Fibroblast of lung (primary cell): Measurements from ENCODE around the gene TMEM41A. TPM values are rescaled to one million over a fixed set of nuclear protein-coding genes. Genes with fewer than 3 reads are reported as not detected.

ENCODE experiments used
- DNase-seq, 2 donors: peaks; one replicate each; pipeline versions ENCODE4 v3.0.0 to v3.0.0-alpha.2; 2010; ENCODE audit warnings: low read depth in 2 of 2
- H2AFZ ChIP-seq: 2 replicates; pipeline ENCODE4 v1.5.1; 2012; ENCODE audit warnings: low read length, control low read depth, inconsistent platforms
- H3K27ac ChIP-seq: 2 replicates; pipeline ENCODE4 v1.5.1; 2011; ENCODE audit warnings: low read length, control low read depth; ENCODE audit not compliant: insufficient read depth
- H3K27me3 ChIP-seq: 2 replicates; pipeline ENCODE4 v1.5.1; 2011; ENCODE audit warnings: mild to moderate bottlenecking, low read length; ENCODE audit not compliant: control insufficient read depth, insufficient read depth
- H3K36me3 ChIP-seq: 2 replicates; pipeline ENCODE4 v1.5.1; 2011; ENCODE audit warnings: low read length; ENCODE audit not compliant: control insufficient read depth, insufficient read depth
- H3K4me1 ChIP-seq: 2 replicates; pipeline ENCODE4 v1.5.1; 2011; ENCODE audit warnings: low read length; ENCODE audit not compliant: control insufficient read depth, insufficient read depth; ENCODE audit errors: extremely low read depth
- H3K4me2 ChIP-seq: 2 replicates; pipeline ENCODE4 v1.5.1; 2011; ENCODE audit warnings: low read length, control low read depth; ENCODE audit not compliant: insufficient read depth; ENCODE audit errors: extremely low read depth
- H3K4me3 ChIP-seq, 4 experiments: fragments of 200-600 bp in 1 of 4; sonication (generic) in 1 of 4; replicated peaks in 1 of 4; 2 replicates each; pipeline ENCODE4 v1.5.1; 2011 to 2016; ENCODE audit warnings: low read length in 4 of 4, low read depth in 3 of 4, mild to moderate bottlenecking in 3 of 4, control low read depth in 2 of 4, inconsistent platforms in 1 of 4, mixed read lengths in 1 of 4; ENCODE audit not compliant: insufficient read depth in 1 of 4; ENCODE audit errors: control extremely low read depth in 1 of 4
- H3K79me2 ChIP-seq: 2 replicates; pipeline ENCODE4 v1.5.1; 2012; ENCODE audit warnings: mild to moderate bottlenecking, low read length, inconsistent platforms; ENCODE audit not compliant: control insufficient read depth, insufficient read depth
- H3K9ac ChIP-seq: 2 replicates; pipeline ENCODE4 v1.5.1; 2011; ENCODE audit warnings: mild to moderate bottlenecking, low read length, control low read depth; ENCODE audit not compliant: insufficient read depth
- H3K9me3 ChIP-seq: 2 replicates; pipeline ENCODE4 v1.5.1; 2012; ENCODE audit warnings: low read depth, low read length; ENCODE audit not compliant: control insufficient read depth, insufficient read depth
- H4K20me1 ChIP-seq: 2 replicates; pipeline ENCODE4 v1.5.1; 2011; ENCODE audit warnings: low read length; ENCODE audit not compliant: control insufficient read depth, insufficient read depth; ENCODE audit errors: extremely low read depth
- CTCF ChIP-seq, 2 donors: IDR thresholded peaks in 1 of 2; conservative IDR thresholded peaks in 1 of 2; 1 replicate in 1 of 2; 2 replicates in 1 of 2; pipeline ENCODE4 v1.5.1; 2011 to 2012; ENCODE audit warnings: low read length in 2 of 2, control low read depth in 1 of 2, inconsistent platforms in 1 of 2, low read depth in 1 of 2, mild to moderate bottlenecking in 1 of 2
- EZH2 ChIP-seq: IDR thresholded peaks from 2 replicates; pipeline ENCODE4 v1.5.1; 2012; ENCODE audit warnings: low read length, control low read depth, mild to moderate bottlenecking; ENCODE audit errors: missing control alignments
- polyA plus RNA-seq, 2 donors: library from polyadenylated mRNA; depleted of rRNA in 1 of 2; stranded (reverse) in 1 of 2; unstranded in 1 of 2; fragments of >200 nt; gene quantifications; 2 replicates each; pipeline ENCODE4 v1.2.1, GENCODE V29; 2011 to 2012; ENCODE audit warnings: missing spikeins in 1 of 2
- total RNA-seq: library from RNA; depleted of rRNA; stranded (reverse); fragments of >200 nt; gene quantifications from 2 replicates; pipeline ENCODE4 v1.2.1, GENCODE V29; 2014

TMEM41A gene
- total and polyA plus RNA-seq, 2 donors (not counting 1 experiment from before 2014, with no cell fraction given), result 8.3 to 18.2 TPM

- Histone ChIP-seq H3K36me3 (no peaks in the 10 kb centered on the region), H4K20me1 (no peaks in the 10 kb centered on the region), H3K27me3 (no peaks in the 10 kb centered on the region), H2AFZ (no peak overlapping the region), H3K9ac (no peak overlapping the region), H3K9me3 (no peaks in the 10 kb centered on the region), H3K4me1 (no peaks in the 10 kb centered on the region), H3K4me3 (no peak overlapping the region), H3K79me2 (no peaks in the 10 kb centered on the region), H3K27ac (no peak overlapping the region), H3K4me2 (no peak overlapping the region)
- DNase-seq, result no peak
- TF ChIP-seq EZH2 (no peak), CTCF (conservative IDR thresholded peaks at IDR 0.05 in 1 of 2, IDR thresholded peaks at IDR 0.05 in 1 of 2; ENCODE audit: low read depth in 1 of 2, low read length in 2 of 2) (no peak)
Measured at GRCh38 chr3:185502987-185503386, 4.2 kb upstream of the TMEM41A start.

GRCh38 chr3:185490241-185490640 lies 8.6 kb downstream of the TMEM41A start:
- H3K36me3 ChIP-seq, result peaks cover 8% of the 10 kb centered on the region
- H3K9ac ChIP-seq, result no peak overlapping the region
- H3K4me1 ChIP-seq, result no peaks in the 10 kb centered on the region
- no peak for DNase-seq
- H2AFZ ChIP-seq, result no peak overlapping the region
- no peaks in the 10 kb centered on the region for H3K27me3 ChIP-seq
- H3K4me2 ChIP-seq, result no peak overlapping the region
- no peaks in the 10 kb centered on the region for H3K9me3 ChIP-seq
- no peaks in the 10 kb centered on the region for H3K79me2 ChIP-seq
- TF ChIP-seq CTCF (conservative IDR thresholded peaks at IDR 0.05 in 1 of 2, IDR thresholded peaks at IDR 0.05 in 1 of 2; ENCODE audit: low read depth in 1 of 2, low read length in 2 of 2) (no peak), EZH2 (no peak)
- H3K27ac ChIP-seq, result no peak overlapping the region
- no peaks in the 10 kb centered on the region for H4K20me1 ChIP-seq
- H3K4me3 ChIP-seq, result no peak overlapping the region

GRCh38 chr3:185489462-185489861 lies 9.4 kb downstream of the TMEM41A start:
- peaks cover 7% of the 10 kb centered on the region for H3K36me3 ChIP-seq
- no peak overlapping the region for H3K4me2 ChIP-seq
- H4K20me1 ChIP-seq, result no peaks in the 10 kb centered on the region
- H3K9ac ChIP-seq, result no peak overlapping the region
- no peak for DNase-seq
- no peaks in the 10 kb centered on the region for H3K27me3 ChIP-seq
- H3K4me3 ChIP-seq, result no peak overlapping the region
- H3K4me1 ChIP-seq, result no peaks in the 10 kb centered on the region
- no peak overlapping the region for H2AFZ ChIP-seq
- H3K9me3 ChIP-seq, result no peaks in the 10 kb centered on the region
- no peaks in the 10 kb centered on the region for H3K79me2 ChIP-seq
- TF ChIP-seq EZH2 (no peak), CTCF (conservative IDR thresholded peaks at IDR 0.05 in 1 of 2, IDR thresholded peaks at IDR 0.05 in 1 of 2; ENCODE audit: low read depth in 1 of 2, low read length in 2 of 2) (no peak)
- H3K27ac ChIP-seq, result no peak overlapping the region
